ENCODE measurements around the gene JHY. TPM values are rescaled to one million over a fixed set of nuclear protein-coding genes. Genes with fewer than 3 reads are reported as not detected.

The JHY gene
- total RNA-seq, 1 experiment from 2014 or later, result 0.79 TPM

DNA sequence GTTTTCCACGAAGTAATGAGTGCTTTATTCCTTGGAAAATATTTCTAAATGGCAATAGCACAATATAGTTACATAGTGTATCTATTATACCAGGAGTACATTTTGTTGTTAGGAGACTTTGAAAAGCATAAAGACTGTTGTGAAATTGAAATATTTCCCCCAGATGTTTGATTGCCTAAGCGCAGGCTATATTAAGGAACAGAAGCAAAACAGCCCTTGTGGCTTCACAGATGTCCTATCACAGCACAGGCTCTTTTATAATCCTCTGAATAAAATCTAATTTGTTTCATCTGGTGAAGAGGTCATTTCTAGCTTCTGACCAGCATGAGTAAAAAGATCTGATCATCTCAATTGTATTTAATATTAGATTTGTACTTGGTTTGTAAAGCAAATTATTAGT is 50.9 kb downstream of the JHY start:
- no peaks in the 10 kb centered on the region for H3K36me3 Mint-ChIP-seq (ENCODE audit: insufficient read depth in 1 of 3, low read depth in 3 of 3)

More for the DNA sequence above, 50.9 kb downstream of the JHY start:
- H2BK120ac ChIP-seq (ENCODE audit: low read depth, low read length, poor library complexity, severe bottlenecking), result no peak overlapping the region
- no peak overlapping the region for H4K5ac ChIP-seq (ENCODE audit: insufficient read length, low read depth, low read length)
- H3K56ac ChIP-seq (ENCODE audit: insufficient read length, low read depth, low read length), result no peak overlapping the region
- H3K79me1 ChIP-seq (ENCODE audit: insufficient read depth, low read depth, low read length, poor library complexity, severe bottlenecking), result no peaks in the 10 kb centered on the region
- H2AFZ ChIP-seq (ENCODE audit: low read length), result no peak overlapping the region
- H3K14ac ChIP-seq (ENCODE audit: insufficient read depth, low read length), result no peak overlapping the region
- H3K23me2 ChIP-seq (ENCODE audit: insufficient read length, low read depth, low read length, poor library complexity, severe bottlenecking), result peaks cover 2% of the 10 kb centered on the region
- no peak overlapping the region for H3K4ac ChIP-seq (ENCODE audit: low read depth, low read length)
- TF ChIP-seq, protein P1, sequence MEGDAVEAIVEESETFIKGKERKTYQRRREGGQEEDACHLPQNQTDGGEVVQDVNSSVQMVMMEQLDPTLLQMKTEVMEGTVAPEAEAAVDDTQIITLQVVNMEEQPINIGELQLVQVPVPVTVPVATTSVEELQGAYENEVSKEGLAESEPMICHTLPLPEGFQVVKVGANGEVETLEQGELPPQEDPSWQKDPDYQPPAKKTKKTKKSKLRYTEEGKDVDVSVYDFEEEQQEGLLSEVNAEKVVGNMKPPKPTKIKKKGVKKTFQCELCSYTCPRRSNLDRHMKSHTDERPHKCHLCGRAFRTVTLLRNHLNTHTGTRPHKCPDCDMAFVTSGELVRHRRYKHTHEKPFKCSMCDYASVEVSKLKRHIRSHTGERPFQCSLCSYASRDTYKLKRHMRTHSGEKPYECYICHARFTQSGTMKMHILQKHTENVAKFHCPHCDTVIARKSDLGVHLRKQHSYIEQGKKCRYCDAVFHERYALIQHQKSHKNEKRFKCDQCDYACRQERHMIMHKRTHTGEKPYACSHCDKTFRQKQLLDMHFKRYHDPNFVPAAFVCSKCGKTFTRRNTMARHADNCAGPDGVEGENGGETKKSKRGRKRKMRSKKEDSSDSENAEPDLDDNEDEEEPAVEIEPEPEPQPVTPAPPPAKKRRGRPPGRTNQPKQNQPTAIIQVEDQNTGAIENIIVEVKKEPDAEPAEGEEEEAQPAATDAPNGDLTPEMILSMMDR (conservative IDR thresholded peaks at IDR 0.05), result no peak
- H3K4me1 ChIP-seq (ENCODE audit: insufficient read depth, low read length), result no peaks in the 10 kb centered on the region
- no peaks in the 10 kb centered on the region for H3K79me2 ChIP-seq (ENCODE audit: insufficient read depth, low read length)
- no peak overlapping the region for H3K9ac ChIP-seq (ENCODE audit: extremely low read depth, insufficient read length, low read length)
- H3K4me3 Mint-ChIP-seq, result no peak overlapping the region
- H3K27me3 ChIP-seq (ENCODE audit: insufficient read depth, low read length), result no peaks in the 10 kb centered on the region
- no peaks in the 10 kb centered on the region for H3K9me3 ChIP-seq (ENCODE audit: control insufficient read depth, low read depth, low read length)
- H3K27me3 Mint-ChIP-seq (ENCODE audit: low read depth), result peaks cover 5% of the 10 kb centered on the region; the same call in 1 of the 2 replicates
- H2BK20ac ChIP-seq (ENCODE audit: low read depth, low read length, poor library complexity, severe bottlenecking), result no peak overlapping the region
- no peak overlapping the region for H2BK5ac ChIP-seq (ENCODE audit: insufficient read length, low read length)
- no CpG with 5 or more reads among the region's 2 CpGs for WGBS (ENCODE audit: extremely low coverage, insufficient read length, low lambda C conversion rate)
- H3K27ac Mint-ChIP-seq, result no peak overlapping the region
- no peak overlapping the region for H3K23ac ChIP-seq (ENCODE audit: insufficient read length, low read depth, low read length)
- no peak overlapping the region for H2BK12ac ChIP-seq (ENCODE audit: insufficient read length, low read depth, low read length)
- H2BK15ac ChIP-seq (ENCODE audit: low read depth, low read length), result no peak overlapping the region
- H3K4me1 Mint-ChIP-seq, result peaks cover 8% of the 10 kb centered on the region in 2 experiments; a peak in 2 of 4 replicates
- H4K20me1 ChIP-seq (ENCODE audit: control insufficient read depth, insufficient read depth, insufficient read length), result no peaks in the 10 kb centered on the region
- H4K8ac ChIP-seq (replicated peaks; ENCODE audit: insufficient read length, low read depth, low read length), result no peak overlapping the region
- no peak overlapping the region for H3T11ph ChIP-seq (ENCODE audit: low read length)
- H4K91ac ChIP-seq (ENCODE audit: insufficient read length, low read depth, low read length), result no peak overlapping the region
- peaks cover 0 to 3% of the 10 kb centered on the region in 2 experiments; a peak in 1 of 5 replicates for H3K9me3 Mint-ChIP-seq
- H2AK5ac ChIP-seq (ENCODE audit: insufficient read length, low read length), result no peak overlapping the region
- H3K18ac ChIP-seq (ENCODE audit: insufficient read length, low read depth, low read length), result no peak overlapping the region
- no peak overlapping the region for H3K4me2 ChIP-seq (ENCODE audit: insufficient read depth, insufficient read length, low read length)
- DNase-seq, result no peak
- H3K27ac ChIP-seq (ENCODE audit: insufficient read length, low read depth, low read length), result no peak overlapping the region
